Gastrocnemius medialis (tissue), 4 donors: ENCODE measurements around the gene RBFOX2. TPM values are rescaled to one million over a fixed set of nuclear protein-coding genes. Genes with fewer than 3 reads are reported as not detected.
A peak's percentile ranks its signal among the peaks of the same experiment; 100 is the strongest.

Experiments
- ATAC-seq, 2 donors: fragments of 150-250 bp; one replicate each; pipeline ENCODE4 v1.9.1; 2016
- DNase-seq, 2 donors: peaks; one replicate each; pipeline ENCODE4 v3.0.0-alpha.2; 2019
- H3K27ac ChIP-seq, 4 donors: fragments of 200-600 bp; sonication (generic); 1 replicate in 1 of 4; 2 replicates in 3 of 4; pipeline ENCODE4 v1.5.1; 2016 to 2018; ENCODE audit warnings: mild to moderate bottlenecking in 2 of 4, moderate library complexity in 1 of 4
- H3K27me3 ChIP-seq, 3 donors: fragments of 200-600 bp; sonication (generic) in 2 of 3; 1 replicate in 1 of 3; 2 replicates in 2 of 3; pipeline versions ENCODE4 v1.5.1 to v1.6.0; 2016 to 2019; ENCODE audit warnings: mild to moderate bottlenecking in 1 of 3, moderate library complexity in 1 of 3
- H3K36me3 ChIP-seq, 2 donors: fragments of 200-600 bp; sonication (generic) in 1 of 2; one replicate each; pipeline ENCODE4 v1.5.1; 2017 to 2018
- H3K4me1 ChIP-seq, 2 donors: fragments of 200-600 bp; sonication (generic) in 1 of 2; one replicate each; pipeline ENCODE4 v1.5.1; 2016 to 2017; ENCODE audit warnings: mild to moderate bottlenecking in 2 of 2
- H3K4me3 ChIP-seq, 4 donors: fragments of 200-600 bp; sonication (generic) in 3 of 4; 1 replicate in 1 of 4; 2 replicates in 3 of 4; pipeline ENCODE4 v1.5.1; 2016 to 2019; ENCODE audit warnings: mild to moderate bottlenecking in 2 of 4
- H3K9me3 ChIP-seq, 3 donors: fragments of 200-600 bp; sonication (generic) in 2 of 3; 1 replicate in 1 of 3; 2 replicates in 2 of 3; pipeline ENCODE4 v1.5.1; 2016 to 2019
- CTCF ChIP-seq, 5 experiments: fragments of 450-650 bp in 3 of 5; fragments of 200-600 bp in 2 of 5; sonication (generic) in 2 of 5; IDR thresholded peaks in 4 of 5; conservative IDR thresholded peaks in 1 of 5; 1 replicate in 4 of 5; 2 replicates in 1 of 5; pipeline ENCODE4 v1.5.1; 2016 to 2019; ENCODE audit warnings: antibody characterized with exemption in 5 of 5, mild to moderate bottlenecking in 3 of 5, moderate library complexity in 3 of 5
- POLR2A ChIP-seq, 2 donors: fragments of 450-650 bp; IDR thresholded peaks; one replicate each; pipeline ENCODE4 v1.6.1; 2017; ENCODE audit warnings: antibody characterized with exemption in 2 of 2, mild to moderate bottlenecking in 2 of 2, moderate library complexity in 2 of 2
- in situ Hi-C, 4 donors: fragments of 200-750 bp; cut with MboI; loops; one replicate each; pipeline versions ENCODE4 v1.15.0 to v1.8.0; 2017; ENCODE audit warnings: low sequenced_read_pairs in 4 of 4
- intact Hi-C: fragments of 100-400 bp; cut with DNase I; formaldehyde crosslinking; loops from one replicate; pipeline ENCODE4 v1.15.1; 2023; ENCODE audit warnings: low total_unique reads
- total RNA-seq, 4 donors: library from RNA; depleted of rRNA; stranded (reverse); fragments of >200 nt; gene quantifications; one replicate each; pipeline versions ENCODE4 v1.1.0 to v1.2.3, GENCODE V29; 2016

Gene RBFOX2
- total RNA-seq, 4 donors from 2014 or later, result 26.0 to 32.1 (median 28.6) TPM

- Histone ChIP-seq H3K4me1 (peaks cover 33 to 34% of the 10 kb centered on the region in 2 donors), H3K27me3 (no peaks in the 10 kb centered on the region), H3K9me3 (no peaks in the 10 kb centered on the region), H3K4me3 (no peak overlapping the region), H3K27ac (peak overlapping the region in 1 of 4 donors; percentile 10), H3K36me3 (no peaks in the 10 kb centered on the region)
- ATAC-seq (no peak), DNase-seq (no peak)
- TF ChIP-seq POLR2A (IDR thresholded peaks at IDR 0.05) (no peak), CTCF (IDR thresholded peaks at IDR 0.05 in 4 of 5, conservative IDR thresholded peaks at IDR 0.05 in 1 of 5) (no peak)
- in situ Hi-C loops, result no loop called here
- intact Hi-C loops, result no loop called here
These were observed 69.4 kb downstream of the RBFOX2 start for GRCh38 chr22:35959121-35959800.

- intact Hi-C loops (no loop called here), in situ Hi-C loops (no loop called here)
- no peaks in the 10 kb centered on the region for H3K27me3 ChIP-seq
- DNase-seq, result no peak
- H3K9me3 ChIP-seq, result no peaks in the 10 kb centered on the region
- H3K4me3 ChIP-seq, result no peak overlapping the region
- TF ChIP-seq POLR2A (IDR thresholded peaks at IDR 0.05), result no peak
- TF ChIP-seq CTCF (IDR thresholded peaks at IDR 0.05 in 4 of 5, conservative IDR thresholded peaks at IDR 0.05 in 1 of 5), result no peak
- no peak overlapping the region for H3K27ac ChIP-seq
- H3K36me3 ChIP-seq, result no peaks in the 10 kb centered on the region
- peaks cover 33 to 34% of the 10 kb centered on the region in 2 donors for H3K4me1 ChIP-seq
- no peak for ATAC-seq
These were observed 70.3 kb downstream of the RBFOX2 start for GRCh38 chr22:35958334-35958733.

- no peak overlapping the region for H3K27ac ChIP-seq
- no peaks in the 10 kb centered on the region for H3K27me3 ChIP-seq
- no peak for TF ChIP-seq POLR2A (IDR thresholded peaks at IDR 0.05)
- no peak for TF ChIP-seq CTCF (IDR thresholded peaks at IDR 0.05 in 4 of 5, conservative IDR thresholded peaks at IDR 0.05 in 1 of 5)
- no peak overlapping the region for H3K4me3 ChIP-seq
- H3K9me3 ChIP-seq, result no peaks in the 10 kb centered on the region
- DNase-seq (no peak), ATAC-seq (no peak)
- peaks cover 33% of the 10 kb centered on the region in 2 donors for H3K4me1 ChIP-seq
- H3K36me3 ChIP-seq, result no peaks in the 10 kb centered on the region
- intact Hi-C loops, result no loop called here
- in situ Hi-C loops, result no loop called here
These were observed 71.0 kb downstream of the RBFOX2 start for GRCh38 chr22:35957589-35957988.

DNA sequence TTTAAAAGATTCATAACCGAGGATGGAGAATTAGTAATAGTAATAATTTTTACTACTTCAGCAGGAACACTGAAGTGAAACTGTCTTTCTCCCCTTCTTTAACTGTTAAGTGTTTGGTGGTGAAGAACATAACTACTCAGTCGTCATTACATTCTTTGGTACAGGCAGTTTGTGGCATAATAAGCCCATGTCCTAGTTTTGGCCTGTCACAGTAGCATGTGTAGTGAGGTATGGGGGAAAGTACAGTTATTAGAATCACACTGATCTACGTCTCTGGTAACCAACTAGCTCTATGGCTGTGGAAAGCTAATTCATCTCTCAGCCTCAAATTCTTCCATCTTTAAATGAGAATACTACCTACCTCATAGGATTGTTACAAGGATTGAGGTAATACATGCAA lies 71.8 kb downstream of the RBFOX2 start:
- DNase-seq (no peak), ATAC-seq (no peak)
- Histone ChIP-seq H3K27ac (no peak overlapping the region), H3K9me3 (no peaks in the 10 kb centered on the region), H3K4me1 (peaks cover 28% of the 10 kb centered on the region in 2 donors), H3K4me3 (no peak overlapping the region), H3K27me3 (no peaks in the 10 kb centered on the region), H3K36me3 (no peaks in the 10 kb centered on the region)
- TF ChIP-seq CTCF (IDR thresholded peaks at IDR 0.05 in 4 of 5, conservative IDR thresholded peaks at IDR 0.05 in 1 of 5) (no peak), POLR2A (IDR thresholded peaks at IDR 0.05) (no peak)
- in situ Hi-C loops, result no loop called here
- intact Hi-C loops, result no loop called here

DNA sequence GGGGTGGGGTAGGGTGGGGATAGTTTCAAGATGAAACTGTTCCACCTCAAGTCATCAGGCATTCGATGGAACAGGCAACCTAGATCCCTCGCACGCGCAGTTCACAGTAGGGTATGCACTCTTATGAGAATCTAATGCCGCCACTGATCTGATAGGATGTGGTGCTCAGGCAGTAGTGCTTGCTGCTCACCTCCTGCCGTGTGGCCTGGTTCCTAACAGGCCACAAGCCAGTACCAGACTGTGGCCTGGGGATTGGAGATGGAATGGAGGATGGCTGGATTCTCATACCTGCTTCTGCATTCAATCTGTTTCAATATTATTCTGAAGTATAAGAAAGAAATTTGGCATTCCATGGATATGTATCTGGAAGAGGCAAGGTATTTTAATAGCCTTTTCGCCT lies 73.1 kb downstream of the RBFOX2 start:
- in situ Hi-C loops (no loop called here), intact Hi-C loops (no loop called here)
- H3K4me3 ChIP-seq, result no peak overlapping the region
- no peak for DNase-seq
- no peaks in the 10 kb centered on the region for H3K9me3 ChIP-seq
- no peak overlapping the region for H3K27ac ChIP-seq
- peaks cover 17 to 21% of the 10 kb centered on the region in 2 donors for H3K4me1 ChIP-seq
- no peaks in the 10 kb centered on the region for H3K27me3 ChIP-seq
- no peaks in the 10 kb centered on the region for H3K36me3 ChIP-seq
- TF ChIP-seq CTCF (IDR thresholded peaks at IDR 0.05 in 4 of 5, conservative IDR thresholded peaks at IDR 0.05 in 1 of 5) (no peak), POLR2A (IDR thresholded peaks at IDR 0.05) (no peak)
- no peak for ATAC-seq
